Tibial nerve (tissue), 4 donors: ENCODE results near the gene PIN1. TPM values are rescaled to one million over a fixed set of nuclear protein-coding genes. Genes with fewer than 3 reads are reported as not detected.
A peak's percentile ranks its signal among the peaks of the same experiment; 100 is the strongest.

Experiments used
- DNase-seq, 2 donors: peaks; one replicate each; pipeline ENCODE4 v3.0.0-alpha.2; 2019; ENCODE audit warnings: low spot score in 2 of 2
- H3K27ac ChIP-seq, 4 donors: fragments of 200-600 bp; sonication (generic) in 3 of 4; one replicate each; pipeline ENCODE4 v1.5.1; 2017 to 2019; ENCODE audit warnings: mild to moderate bottlenecking in 1 of 4
- H3K27me3 ChIP-seq, 2 donors: fragments of 200-600 bp; sonication (generic) in 1 of 2; one replicate each; pipeline versions ENCODE4 v1.5.1 to v1.6.0; 2017 to 2019
- H3K36me3 ChIP-seq, 3 donors: fragments of 200-600 bp; sonication (generic); one replicate each; pipeline ENCODE4 v1.5.1; 2018 to 2019
- H3K4me1 ChIP-seq, 4 donors: fragments of 200-600 bp; sonication (generic) in 3 of 4; one replicate each; pipeline ENCODE4 v1.5.1; 2017 to 2019
- H3K4me3 ChIP-seq, 4 donors: fragments of 200-600 bp; sonication (generic) in 3 of 4; one replicate each; pipeline ENCODE4 v1.5.1; 2017 to 2019; ENCODE audit warnings: mild to moderate bottlenecking in 1 of 4, moderate library complexity in 1 of 4
- H3K9me3 ChIP-seq, 4 donors: fragments of 200-600 bp; sonication (generic) in 3 of 4; one replicate each; pipeline ENCODE4 v1.5.1; 2017 to 2019
- EP300 ChIP-seq, 2 donors: sonication (generic); formaldehyde crosslinking; IDR thresholded peaks; one replicate each; pipeline ENCODE4 v1.6.1; 2017; ENCODE audit warnings: antibody characterized with exemption in 2 of 2, mild to moderate bottlenecking in 1 of 2
- POLR2A ChIP-seq, 2 donors: fragments of 450-650 bp; IDR thresholded peaks; one replicate each; pipeline ENCODE4 v1.6.1; 2017; ENCODE audit warnings: antibody characterized with exemption in 2 of 2, mild to moderate bottlenecking in 2 of 2, moderate library complexity in 2 of 2
- WGBS, 2 donors: methylation state at CpG; one replicate each; pipeline ENCODE4 v1.1.5; 2018; 5-methylcytosine and 5-hydroxymethylcytosine counted together
- total RNA-seq, 4 donors: library from RNA; depleted of rRNA; stranded (reverse); fragments of >200 nt; gene quantifications; one replicate each; pipeline ENCODE4 v1.1.0, GENCODE V29; 2016
- TF ChIP-seq, protein P1 (sequence below), 5 experiments: fragments of 200-600 bp in 3 of 5; fragments of 450-650 bp in 2 of 5; sonication (generic) in 3 of 5; IDR thresholded peaks; one replicate each; pipeline ENCODE4 v1.5.1; 2016 to 2019; ENCODE audit warnings: antibody characterized with exemption in 5 of 5, mild to moderate bottlenecking in 3 of 5, moderate library complexity in 2 of 5

PIN1 gene
- total RNA-seq, 4 donors from 2014 or later = 90.6 to 124 (median 103) TPM

DNA sequence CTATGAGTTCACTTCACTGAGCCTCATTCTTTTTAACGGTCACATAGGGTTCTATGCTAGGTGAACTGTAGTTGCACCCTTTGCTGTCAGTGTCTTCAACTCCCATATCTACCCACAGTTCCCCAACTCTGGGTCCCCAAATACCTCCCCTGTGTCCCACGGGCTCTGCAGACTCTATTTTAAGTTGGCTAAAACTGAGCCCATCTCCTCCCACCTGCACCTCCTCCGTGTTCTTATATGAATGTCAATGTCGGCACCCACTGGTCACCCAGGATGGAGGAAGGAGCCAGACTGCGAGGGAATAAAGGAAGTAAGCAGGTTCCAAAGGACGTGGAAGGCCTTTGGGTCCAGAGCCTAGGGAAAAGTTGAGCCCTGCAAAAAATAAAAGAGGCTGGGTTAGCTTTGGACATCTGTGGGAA, 802 bp upstream of the PIN1 start:
- WGBS, 2 donors = 46 to 60% methylated on average over 6 of the region's 6 CpGs
- peaks cover 0 to 44% (median 0%) of the 10 kb centered on the region in 3 donors for H3K36me3 ChIP-seq
- H3K27ac ChIP-seq = peak overlapping the region; percentile 46 to 85 (median 70)

DNA sequence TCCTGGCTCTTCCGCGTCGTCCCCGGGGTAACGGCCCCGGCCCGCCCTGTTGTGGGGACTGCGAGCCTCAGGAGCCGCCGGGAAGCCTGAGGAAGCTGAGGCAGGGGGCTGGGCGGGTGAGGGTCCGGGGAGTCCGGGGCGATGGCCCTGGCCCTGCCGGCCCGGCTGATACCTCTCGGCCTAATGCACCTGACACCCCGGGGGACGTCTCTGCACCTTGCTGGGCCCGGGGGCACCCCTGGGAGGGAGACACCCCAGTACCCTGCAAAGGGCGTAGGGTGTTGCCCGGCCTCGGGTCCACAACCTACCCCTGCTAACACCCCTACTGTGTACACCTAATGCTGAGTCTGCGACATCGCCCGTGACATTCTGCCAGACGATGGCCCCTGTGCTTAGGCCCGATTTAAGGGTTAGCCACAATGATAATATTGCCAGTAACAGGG, 410 bp downstream of the PIN1 start:
- no peaks in the 10 kb centered on the region for H3K9me3 ChIP-seq
- no peak for DNase-seq
- no peak for TF ChIP-seq EP300 (IDR thresholded peaks at IDR 0.05)
- no peak for TF ChIP-seq POLR2A (IDR thresholded peaks at IDR 0.05)
- TF ChIP-seq, protein P1, sequence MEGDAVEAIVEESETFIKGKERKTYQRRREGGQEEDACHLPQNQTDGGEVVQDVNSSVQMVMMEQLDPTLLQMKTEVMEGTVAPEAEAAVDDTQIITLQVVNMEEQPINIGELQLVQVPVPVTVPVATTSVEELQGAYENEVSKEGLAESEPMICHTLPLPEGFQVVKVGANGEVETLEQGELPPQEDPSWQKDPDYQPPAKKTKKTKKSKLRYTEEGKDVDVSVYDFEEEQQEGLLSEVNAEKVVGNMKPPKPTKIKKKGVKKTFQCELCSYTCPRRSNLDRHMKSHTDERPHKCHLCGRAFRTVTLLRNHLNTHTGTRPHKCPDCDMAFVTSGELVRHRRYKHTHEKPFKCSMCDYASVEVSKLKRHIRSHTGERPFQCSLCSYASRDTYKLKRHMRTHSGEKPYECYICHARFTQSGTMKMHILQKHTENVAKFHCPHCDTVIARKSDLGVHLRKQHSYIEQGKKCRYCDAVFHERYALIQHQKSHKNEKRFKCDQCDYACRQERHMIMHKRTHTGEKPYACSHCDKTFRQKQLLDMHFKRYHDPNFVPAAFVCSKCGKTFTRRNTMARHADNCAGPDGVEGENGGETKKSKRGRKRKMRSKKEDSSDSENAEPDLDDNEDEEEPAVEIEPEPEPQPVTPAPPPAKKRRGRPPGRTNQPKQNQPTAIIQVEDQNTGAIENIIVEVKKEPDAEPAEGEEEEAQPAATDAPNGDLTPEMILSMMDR (IDR thresholded peaks at IDR 0.05) = no peak
- H3K27ac ChIP-seq = peak overlapping the region in 3 of 4 donors; percentile 76 to 85 (median 76)
- H3K27me3 ChIP-seq = no peaks in the 10 kb centered on the region
- peaks cover 0 to 35% (median 13%) of the 10 kb centered on the region in 4 donors for H3K4me1 ChIP-seq
- peaks cover 0 to 46% (median 0%) of the 10 kb centered on the region in 3 donors for H3K36me3 ChIP-seq
- WGBS, 2 donors = 3 to 8% methylated on average over 8 to 28 of the region's 28 CpGs
- peak overlapping the region; percentile 76 to 93 (median 86) for H3K4me3 ChIP-seq

More for the DNA sequence above, 802 bp upstream of the PIN1 start:
- Histone ChIP-seq H3K9me3 (no peaks in the 10 kb centered on the region), H3K27me3 (no peaks in the 10 kb centered on the region), H3K4me3 (peak overlapping the region in 2 of 4 donors; percentile 76 to 80), H3K4me1 (peaks cover 0 to 38% (median 13%) of the 10 kb centered on the region in 4 donors)
- TF ChIP-seq POLR2A (IDR thresholded peaks at IDR 0.05) (no peak), EP300 (IDR thresholded peaks at IDR 0.05) (no peak)
- TF ChIP-seq, protein P1 (IDR thresholded peaks at IDR 0.05) = no peak
- no peak for DNase-seq

DNA sequence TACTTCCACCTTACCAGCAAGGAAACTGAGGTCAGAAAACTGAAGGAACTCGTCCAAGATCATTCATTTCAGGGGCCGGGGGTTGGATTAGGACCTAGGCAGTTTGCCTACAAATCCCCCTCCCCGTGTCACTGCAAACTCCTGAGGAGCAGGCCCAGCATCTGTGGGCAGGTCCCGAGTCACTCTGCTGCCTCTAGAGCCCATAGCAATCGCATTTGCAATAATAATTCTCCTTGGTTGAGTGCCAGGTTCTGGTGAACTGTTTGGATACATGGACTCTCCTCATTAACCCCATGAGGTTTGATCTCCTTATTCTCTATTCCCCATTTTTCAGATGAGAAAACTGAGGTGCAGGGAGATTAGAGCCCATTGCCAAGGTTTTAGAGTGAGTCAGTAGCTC, 903 bp downstream of the PIN1 start:
- Histone ChIP-seq H3K9me3 (no peaks in the 10 kb centered on the region), H3K4me1 (peaks cover 0 to 35% (median 13%) of the 10 kb centered on the region in 4 donors), H3K27me3 (no peaks in the 10 kb centered on the region), H3K27ac (peak overlapping the region in 1 of 4 donors; percentile 85), H3K36me3 (peaks cover 0 to 46% (median 3%) of the 10 kb centered on the region in 3 donors), H3K4me3 (peak overlapping the region; percentile 76 to 93 (median 86))
- DNase-seq = no peak
- TF ChIP-seq EP300 (IDR thresholded peaks at IDR 0.05) (no peak), POLR2A (IDR thresholded peaks at IDR 0.05) (no peak)
- TF ChIP-seq, protein P1 (IDR thresholded peaks at IDR 0.05) = no peak
- 5 to 6% methylated on average over 5 of the region's 5 CpGs for WGBS, 2 donors

DNA sequence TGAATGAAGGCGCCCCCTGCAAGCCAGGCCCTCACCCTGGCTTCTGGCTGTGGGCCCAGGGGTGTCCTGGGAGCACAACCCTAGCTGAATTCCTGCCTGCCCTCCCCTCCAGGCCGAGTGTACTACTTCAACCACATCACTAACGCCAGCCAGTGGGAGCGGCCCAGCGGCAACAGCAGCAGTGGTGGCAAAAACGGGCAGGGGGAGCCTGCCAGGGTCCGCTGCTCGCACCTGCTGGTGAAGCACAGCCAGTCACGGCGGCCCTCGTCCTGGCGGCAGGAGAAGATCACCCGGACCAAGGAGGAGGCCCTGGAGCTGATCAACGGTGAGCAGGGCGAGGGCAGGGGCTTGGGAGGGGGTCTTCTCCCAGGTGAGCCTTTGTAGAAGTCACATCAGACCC, 3.2 kb downstream of the PIN1 start:
- WGBS, 2 donors = 86 to 94% methylated on average over 15 of the region's 15 CpGs
- H3K36me3 ChIP-seq = peaks cover 0 to 61% (median 16%) of the 10 kb centered on the region in 3 donors

DNA sequence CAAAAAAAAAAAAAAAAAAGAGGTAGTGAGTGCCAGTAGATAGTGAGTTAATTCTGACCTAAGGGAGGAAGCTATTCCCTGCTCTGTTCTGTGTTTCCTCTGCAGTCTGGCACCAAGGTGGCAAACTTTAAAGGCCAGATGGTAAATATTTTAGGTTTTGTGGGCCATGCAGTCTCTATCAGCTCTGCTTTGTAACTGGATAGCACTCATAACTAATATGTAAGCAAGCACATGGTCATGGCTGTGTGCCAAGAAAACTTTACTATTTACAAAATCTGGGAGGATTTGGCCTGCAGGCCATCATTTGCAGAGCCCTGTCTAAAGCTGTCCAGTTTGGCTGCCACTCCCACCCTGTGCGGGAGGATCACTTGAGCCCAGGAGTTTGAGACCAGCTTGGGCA, 4.3 kb downstream of the PIN1 start:
- Histone ChIP-seq H3K27me3 (no peaks in the 10 kb centered on the region), H3K27ac (no peak overlapping the region), H3K36me3 (peaks cover 0 to 72% (median 16%) of the 10 kb centered on the region in 3 donors), H3K4me3 (no peak overlapping the region), H3K4me1 (peaks cover 0 to 33% (median 13%) of the 10 kb centered on the region in 4 donors), H3K9me3 (no peaks in the 10 kb centered on the region)
- no peak for DNase-seq
- WGBS, 2 donors = 75 to 86% methylated on average over 1 of the region's 1 CpG
- TF ChIP-seq, protein P1 (IDR thresholded peaks at IDR 0.05) = no peak
- TF ChIP-seq POLR2A (IDR thresholded peaks at IDR 0.05) = no peak
- no peak for TF ChIP-seq EP300 (IDR thresholded peaks at IDR 0.05)

More for the DNA sequence above, 3.2 kb downstream of the PIN1 start:
- Histone ChIP-seq H3K27ac (no peak overlapping the region), H3K9me3 (no peaks in the 10 kb centered on the region), H3K4me3 (no peak overlapping the region), H3K27me3 (no peaks in the 10 kb centered on the region), H3K4me1 (peaks cover 0 to 35% (median 13%) of the 10 kb centered on the region in 4 donors)
- no peak for DNase-seq
- TF ChIP-seq, protein P1 (IDR thresholded peaks at IDR 0.05) = no peak
- TF ChIP-seq POLR2A (IDR thresholded peaks at IDR 0.05) = no peak
- TF ChIP-seq EP300 (IDR thresholded peaks at IDR 0.05) = no peak
